KMS-11 (cell line): ENCODE measurements around the gene PERM1.

Experiments
- H2AFZ ChIP-seq: fragments of 200-600 bp; sonication (generic); 2 replicates; pipeline ENCODE4 v1.6.1; 2016; ENCODE audit warnings: antibody characterized with exemption, mixed run types, low read depth
- H3K27ac ChIP-seq: fragments of 200-600 bp; sonication (generic); 2 replicates; pipeline ENCODE4 v1.6.1; 2016; ENCODE audit warnings: mild to moderate bottlenecking, mixed run types
- H3K27me3 ChIP-seq: fragments of 200-600 bp; sonication (generic); 2 replicates; pipeline ENCODE4 v1.6.1; 2017; ENCODE audit warnings: mild to moderate bottlenecking, low read depth, mixed run types, moderate library complexity; ENCODE audit not compliant: insufficient read depth
- H3K36me3 ChIP-seq: fragments of 200-600 bp; sonication (generic); 2 replicates; pipeline ENCODE4 v1.6.1; 2017; ENCODE audit warnings: mild to moderate bottlenecking, mixed run types; ENCODE audit not compliant: insufficient read depth
- H3K4me1 ChIP-seq: fragments of 200-600 bp; sonication (generic); 2 replicates; pipeline ENCODE4 v1.6.1; 2016; ENCODE audit warnings: mild to moderate bottlenecking, low read depth, mixed run types; ENCODE audit not compliant: poor library complexity, severe bottlenecking
- H3K4me2 ChIP-seq: fragments of 200-600 bp; sonication (generic); 2 replicates; pipeline ENCODE4 v1.7.0; 2016; ENCODE audit warnings: mild to moderate bottlenecking, mixed run types
- H3K4me3 ChIP-seq: fragments of 200-600 bp; sonication (generic); IDR thresholded peaks from 2 replicates; pipeline ENCODE4 v1.6.1; 2017; ENCODE audit warnings: low read depth, low read length, mixed read lengths; ENCODE audit not compliant: insufficient read depth
- H3K79me2 ChIP-seq: fragments of 200-600 bp; sonication (generic); 2 replicates; pipeline ENCODE4 v1.6.1; 2016; ENCODE audit warnings: low read depth, mixed run types; ENCODE audit not compliant: insufficient read depth
- H3K9ac ChIP-seq: fragments of 200-600 bp; sonication (generic); 2 replicates; pipeline ENCODE4 v1.6.1; 2016; ENCODE audit warnings: mild to moderate bottlenecking, mixed run types
- H4K20me1 ChIP-seq: fragments of 200-600 bp; sonication (generic); 2 replicates; pipeline ENCODE4 v1.6.1; 2016; ENCODE audit warnings: mild to moderate bottlenecking, mixed run types; ENCODE audit not compliant: insufficient read depth
- CTCF ChIP-seq: fragments of 200-600 bp; sonication (generic); conservative IDR thresholded peaks from 2 replicates; pipeline ENCODE4 v1.6.1; 2017; ENCODE audit warnings: low read depth, mild to moderate bottlenecking, antibody characterized with exemption, low read length, moderate library complexity, mixed read lengths

Gene PERM1

GRCh38 chr1:969260-969855 lies 12.5 kb downstream of the PERM1 start:
- H4K20me1 ChIP-seq, result no peaks in the 10 kb centered on the region
- H3K4me1 ChIP-seq, result peaks cover 20% of the 10 kb centered on the region
- no peak overlapping the region for H3K27ac ChIP-seq
- no peak for TF ChIP-seq CTCF
- H3K9ac ChIP-seq, result no peak overlapping the region
- no peak overlapping the region for H3K4me2 ChIP-seq
- H3K36me3 ChIP-seq, result no peaks in the 10 kb centered on the region
- no peaks in the 10 kb centered on the region for H3K79me2 ChIP-seq
- H3K4me3 ChIP-seq, result no peak overlapping the region
- no peak overlapping the region for H2AFZ ChIP-seq
- H3K27me3 ChIP-seq, result peaks cover 9% of the 10 kb centered on the region; the same call in 1 of the 2 replicates

- Histone ChIP-seq H4K20me1 (no peaks in the 10 kb centered on the region), H2AFZ (peak overlapping the region; percentile 95), H3K27ac (no peak overlapping the region), H3K79me2 (no peaks in the 10 kb centered on the region), H3K36me3 (no peaks in the 10 kb centered on the region), H3K27me3 (no peaks in the 10 kb centered on the region), H3K4me3 (peak overlapping the region; percentile 12), H3K4me1 (peaks cover 20% of the 10 kb centered on the region), H3K9ac (peak overlapping the region; percentile 48; the same call in 1 of the 2 replicates), H3K4me2 (peak overlapping the region; percentile 99; the same call in 1 of the 2 replicates)
- no peak for TF ChIP-seq CTCF
Measured at GRCh38 chr1:967466-968343, 14.2 kb downstream of the PERM1 start.

GRCh38 chr1:966704-967300 lies 15.1 kb downstream of the PERM1 start:
- Histone ChIP-seq H2AFZ (peak overlapping the region; percentile 95), H3K79me2 (no peaks in the 10 kb centered on the region), H3K4me3 (peak overlapping the region; percentile 90), H4K20me1 (no peaks in the 10 kb centered on the region), H3K9ac (peak overlapping the region; percentile 48; the same call in 1 of the 2 replicates), H3K36me3 (no peaks in the 10 kb centered on the region), H3K4me1 (peaks cover 20% of the 10 kb centered on the region), H3K27ac (peak overlapping the region; percentile 44), H3K27me3 (no peaks in the 10 kb centered on the region), H3K4me2 (peak overlapping the region; percentile 99)
- TF ChIP-seq CTCF, result no peak

GRCh38 chr1:966135-966703 lies 15.7 kb downstream of the PERM1 start, which contains the start of gene PLEKHN1:
Gene PLEKHN1 (plus strand): TSS chr1:966482. CDS start chr1:966532, 50 bp downstream.
- peak within 1 kb of the TSS; percentile 44 for H3K27ac ChIP-seq
- peak within 1 kb of the TSS; percentile 99 for H3K4me2 ChIP-seq
- no peak for TF ChIP-seq CTCF
- no peaks in the 10 kb centered on the region for H3K36me3 ChIP-seq
- H3K9ac ChIP-seq, result peak within 1 kb of the TSS; percentile 48; the same call in 1 of the 2 replicates
- H3K4me3 ChIP-seq, result peak within 1 kb of the TSS; percentile 90
- H3K27me3 ChIP-seq, result no peaks in the 10 kb centered on the region
- H2AFZ ChIP-seq, result peak within 1 kb of the TSS; percentile 95
- no peaks in the 10 kb centered on the region for H4K20me1 ChIP-seq
- H3K4me1 ChIP-seq, result peaks cover 20% of the 10 kb centered on the region
- H3K79me2 ChIP-seq, result no peaks in the 10 kb centered on the region
